Heart right ventricle (tissue), 16 donors: ENCODE data around the gene ARMC12. TPM values are rescaled to one million over a fixed set of nuclear protein-coding genes. Genes with fewer than 3 reads are reported as not detected.

ENCODE experiments used
- ATAC-seq, 8 donors: fragments of 200-7000 bp; cut with Tn5 transposase; one replicate each; pipeline ENCODE4 v1.9.1; 2020; ENCODE audit warnings: mild to moderate bottlenecking in 8 of 8, moderate library complexity in 8 of 8, moderate number of reproducible peaks in 1 of 8
- DNase-seq, 2 donors: peaks; one replicate each; pipeline ENCODE4 v3.0.0-alpha.2; 2020
- H3K27ac ChIP-seq, 10 donors: fragments of 200-600 bp; sonication (generic) in 2 of 10; one replicate each; pipeline versions ENCODE4 v1.5.0 to v1.8.0; 2020 to 2022; ENCODE audit warnings: mild to moderate bottlenecking in 3 of 10
- H3K27me3 ChIP-seq, 7 donors: fragments of 200-600 bp; one replicate each; pipeline ENCODE4 v1.8.0; 2021 to 2022; ENCODE audit warnings: mild to moderate bottlenecking in 2 of 7
- H3K36me3 ChIP-seq, 9 donors: fragments of 200-600 bp; sonication (generic) in 1 of 9; one replicate each; pipeline versions ENCODE4 v1.5.0 to v1.8.0; 2020 to 2022; ENCODE audit warnings: mild to moderate bottlenecking in 2 of 9
- H3K4me1 ChIP-seq, 9 donors: fragments of 200-600 bp; sonication (generic) in 1 of 9; one replicate each; pipeline versions ENCODE4 v1.5.0 to v1.8.0; 2020 to 2022; ENCODE audit warnings: mild to moderate bottlenecking in 4 of 9
- H3K4me3 ChIP-seq, 10 donors: fragments of 200-600 bp; sonication (generic) in 2 of 10; one replicate each; pipeline versions ENCODE4 v1.5.0 to v1.8.0; 2020 to 2022; ENCODE audit warnings: mild to moderate bottlenecking in 7 of 10, moderate library complexity in 2 of 10
- H3K9me3 ChIP-seq, 11 donors: fragments of 200-600 bp in 10 of 11; sonication (generic) in 2 of 11; one replicate each; pipeline versions ENCODE4 v1.5.0 to v1.8.0; 2013 to 2022; ENCODE audit warnings: mild to moderate bottlenecking in 2 of 11, control low read depth in 1 of 11, moderate library complexity in 1 of 11
- CTCF ChIP-seq, 9 donors: fragments of 200-600 bp; sonication (generic) in 2 of 9; IDR thresholded peaks; one replicate each; pipeline versions ENCODE4 v1.5.0 to v1.8.0; 2021 to 2022; ENCODE audit warnings: antibody characterized with exemption in 9 of 9, mild to moderate bottlenecking in 5 of 9, moderate library complexity in 1 of 9
- WGBS, 2 donors: extraction: QIAGEN DNeasy Blood & Tissue Kit; methylation state at CpG; one replicate each; pipeline ENCODE4 v1.1.7; 2013; ENCODE audit warnings: inconsistent platforms in 1 of 2; 5-methylcytosine and 5-hydroxymethylcytosine counted together
- intact Hi-C, 10 donors: fragments of 100-400 bp; cut with DNase I; formaldehyde crosslinking; loops; one replicate each; pipeline versions ENCODE4 v1.11.1 to v1.14.2; 2022
- polyA plus RNA-seq, 2 donors: library from polyadenylated mRNA; stranded (reverse); fragments of 200-250 nt; gene quantifications; one replicate each; pipeline ENCODE4 v1.2.3, GENCODE V29; 2013
- total RNA-seq, 10 donors: library from RNA; stranded (reverse); fragmentation: NEBNext Ultra II Directional in 3 of 10; extraction: Animal tissue kit (Norgen Biotek cat#: 25700) in 3 of 10; gene quantifications; one replicate each; pipeline versions ENCODE4 v1.2.1 to v1.2.4, GENCODE V29; 2021 to 2023
- donor health status: Arrhythmogenic right ventricular cardiomyopathy.
- donor health status: ischemic (EF 13 %, LVEDD 7.1; RV severe dilation, severe dysfunction).
- donor health status: healthy with polysubstance abuse.
- donor health status: DM: no; HTN: yes; CAD: no.
- donor health status: DM: no; HTN: no; CAD: no.
- donor health status: ischemic (EF 25% LVEDD 6.9; RV normal size, moderate dysfunction).
- donor health status: ischemic (EF 25% LVEDD 5.7; RV mildly dilated, moderate dysfunction).
- donor health status: healthy.
- donor health status: DM: yes; HTN: yes; CAD: no.
- donor health status: Ischemic cardiomyopathy.
- donor health status: ischemic (EF 35%, LVEDD 5.7; RV mildly dilated, moderate dysfunction).
- donor health status: nonischemic (EF 11% LVEDD 7.7; RV severe dilation, severe dysfunction).
- donor health status: DM: yes; HTN: yes; CAD: no.
- donor health status: PGD.
- donor health status: ischemic (EF 29% LVEDD 5.4; RV normal size, mild dysfunction).
- donor health status: nonischemic (EF 23%, LVEDD 6.1; RV moderate dilation, normal function).

Gene ARMC12
- total and polyA plus RNA-seq, 12 donors, result 0.16 to 0.95 (median 0.24) TPM; not detected in 6

GRCh38 chr6:35784200-35784599 is 47.4 kb downstream of the ARMC12 start:
- intact Hi-C loops, result no loop called here

GRCh38 chr6:35786272-35786671 is 49.4 kb downstream of the ARMC12 start:
- Histone ChIP-seq H3K9me3 (no peaks in the 10 kb centered on the region), H3K27ac (no peak overlapping the region), H3K27me3 (peaks cover 24 to 85% (median 64%) of the 10 kb centered on the region in 7 donors), H3K4me1 (peaks cover 0 to 4% (median 0%) of the 10 kb centered on the region in 9 donors), H3K4me3 (no peak overlapping the region), H3K36me3 (no peaks in the 10 kb centered on the region)
- intact Hi-C loops, result no loop called here
- ATAC-seq (no peak), DNase-seq (no peak)
- TF ChIP-seq CTCF (IDR thresholded peaks at IDR 0.05), result no peak
- 56 to 74% methylated on average over 2 of the region's 2 CpGs for WGBS, 2 donors

More at GRCh38 chr6:35784200-35784599, 47.4 kb downstream of the ARMC12 start:
- H3K9me3 ChIP-seq, result no peaks in the 10 kb centered on the region
- no peaks in the 10 kb centered on the region for H3K36me3 ChIP-seq
- 58 to 64% methylated on average over 2 of the region's 2 CpGs for whole genome bisulfite sequencing, 2 donors
- peaks cover 15 to 83% (median 59%) of the 10 kb centered on the region in 7 donors for H3K27me3 ChIP-seq
- ATAC-seq (no peak), DNase-seq (no peak)
- no peak overlapping the region for H3K4me3 ChIP-seq
- peaks cover 0 to 4% (median 0%) of the 10 kb centered on the region in 9 donors for H3K4me1 ChIP-seq
- no peak overlapping the region for H3K27ac ChIP-seq
- TF ChIP-seq CTCF (IDR thresholded peaks at IDR 0.05), result no peak

GRCh38 chr6:35786810-35787209 is 50.0 kb downstream of the ARMC12 start:
- ATAC-seq, result peak in 2 of 8 donors; percentile 22 to 35
- peaks cover 24 to 84% (median 69%) of the 10 kb centered on the region in 7 donors for H3K27me3 ChIP-seq
- WGBS, 2 donors, result 25 to 49% methylated on average over 25 of the region's 25 CpGs

More at GRCh38 chr6:35786810-35787209, 50.0 kb downstream of the ARMC12 start:
- Histone ChIP-seq H3K4me1 (peaks cover 0 to 4% (median 0%) of the 10 kb centered on the region in 9 donors), H3K4me3 (peak overlapping the region in 1 of 10 donors; percentile 3), H3K9me3 (no peaks in the 10 kb centered on the region), H3K36me3 (no peaks in the 10 kb centered on the region), H3K27ac (no peak overlapping the region)
- intact Hi-C loops, result loop anchor here in 2 of 10 donors (1.0 kb wide), 1 partner anchor 11 kb away; no protein-coding TSS in a partner anchor
- no peak for DNase-seq
- TF ChIP-seq CTCF (IDR thresholded peaks at IDR 0.05), result no peak
